ENCODE results near the gene CXCR6. TPM values are rescaled to one million over a fixed set of nuclear protein-coding genes. Genes with fewer than 3 reads are reported as not detected.

CXCR6 gene
- total RNA-seq (not detected in 2 replicates), polyA plus RNA-seq (0.06 TPM in 1 of 2 replicates, not detected in the other)

- H3K4me1 ChIP-seq (ENCODE audit: low read depth) = peaks cover 23% of the 10 kb centered on the region
- no peak for TF ChIP-seq CTCF (IDR thresholded peaks at IDR 0.05; ENCODE audit: low read depth, low read length)
- H3K27me3 ChIP-seq = no peaks in the 10 kb centered on the region
- no peaks in the 10 kb centered on the region for H3K9me3 ChIP-seq (ENCODE audit: low read depth)
- no peaks in the 10 kb centered on the region for H3K36me3 ChIP-seq
- H3K4me3 ChIP-seq = no peak within 1 kb of the TSS
- H3K27ac ChIP-seq = peak within 1 kb of the TSS; percentile 69
- DNase-seq (ENCODE audit: low read depth in 1 of 2, low spot score in 1 of 2) = no peak
Measured at GRCh38 chr3:45943207-45943846, at the start of gene CXCR6. TSS of gene CXCR6 (plus strand) at chr3:45943464. CDS start at chr3:45946482, 3,018 bp downstream.

GRCh38 chr3:45894015-45894414 lies 49.2 kb upstream of the CXCR6 start:
- Histone ChIP-seq H3K36me3 (no peaks in the 10 kb centered on the region), H3K27ac (no peak overlapping the region), H3K9me3 (ENCODE audit: low read depth) (no peaks in the 10 kb centered on the region), H3K27me3 (no peaks in the 10 kb centered on the region), H3K4me3 (no peak overlapping the region), H3K4me1 (ENCODE audit: low read depth) (peaks cover 16% of the 10 kb centered on the region)
- no peak for TF ChIP-seq CTCF (IDR thresholded peaks at IDR 0.05; ENCODE audit: low read depth, low read length)
- no peak for DNase-seq (ENCODE audit: low read depth in 1 of 2, low spot score in 1 of 2)

GRCh38 chr3:45895686-45896468 lies 47.4 kb upstream of the CXCR6 start:
- no peak for DNase-seq (ENCODE audit: low read depth in 1 of 2, low spot score in 1 of 2)
- TF ChIP-seq CTCF (IDR thresholded peaks at IDR 0.05; ENCODE audit: low read depth, low read length) = no peak

GRCh38 chr3:45896956-45897355 lies 46.3 kb upstream of the CXCR6 start:
- no peaks in the 10 kb centered on the region for H3K9me3 ChIP-seq (ENCODE audit: low read depth)
- H3K27me3 ChIP-seq = no peaks in the 10 kb centered on the region
- H3K4me1 ChIP-seq (ENCODE audit: low read depth) = peaks cover 8% of the 10 kb centered on the region
- DNase-seq (ENCODE audit: low read depth in 1 of 2, low spot score in 1 of 2) = peak in 1 of 2 donors; percentile 49
- no peaks in the 10 kb centered on the region for H3K36me3 ChIP-seq
- H3K27ac ChIP-seq = no peak overlapping the region
- TF ChIP-seq CTCF (IDR thresholded peaks at IDR 0.05; ENCODE audit: low read depth, low read length) = no peak
- no peak overlapping the region for H3K4me3 ChIP-seq

More at GRCh38 chr3:45895686-45896468, 47.4 kb upstream of the CXCR6 start:
- Histone ChIP-seq H3K4me1 (ENCODE audit: low read depth) (peaks cover 9% of the 10 kb centered on the region), H3K27ac (no peak overlapping the region), H3K27me3 (no peaks in the 10 kb centered on the region), H3K36me3 (no peaks in the 10 kb centered on the region), H3K4me3 (no peak overlapping the region), H3K9me3 (ENCODE audit: low read depth) (no peaks in the 10 kb centered on the region)

GRCh38 chr3:45904931-45905330 lies 38.3 kb upstream of the CXCR6 start:
- H3K27ac ChIP-seq = no peak overlapping the region
- TF ChIP-seq CTCF (IDR thresholded peaks at IDR 0.05; ENCODE audit: low read depth, low read length) = no peak
- H3K4me3 ChIP-seq = no peak overlapping the region
- no peaks in the 10 kb centered on the region for H3K36me3 ChIP-seq
- no peak for DNase-seq (ENCODE audit: low read depth in 1 of 2, low spot score in 1 of 2)
- H3K9me3 ChIP-seq (ENCODE audit: low read depth) = no peaks in the 10 kb centered on the region
- no peaks in the 10 kb centered on the region for H3K4me1 ChIP-seq (ENCODE audit: low read depth)
- H3K27me3 ChIP-seq = no peaks in the 10 kb centered on the region
